HTERT RPE-1 (cell line): Measurements from ENCODE around the gene DNAJC15.

ENCODE experiments used
- in situ Hi-C: fragments of 300-500 bp; cut with MboI; formaldehyde crosslinking; loops from 4 replicates; pipeline ENCODE4 v1.14.3; 2020; ENCODE audit warnings: low sequenced_read_pairs

DNAJC15 gene

DNA sequence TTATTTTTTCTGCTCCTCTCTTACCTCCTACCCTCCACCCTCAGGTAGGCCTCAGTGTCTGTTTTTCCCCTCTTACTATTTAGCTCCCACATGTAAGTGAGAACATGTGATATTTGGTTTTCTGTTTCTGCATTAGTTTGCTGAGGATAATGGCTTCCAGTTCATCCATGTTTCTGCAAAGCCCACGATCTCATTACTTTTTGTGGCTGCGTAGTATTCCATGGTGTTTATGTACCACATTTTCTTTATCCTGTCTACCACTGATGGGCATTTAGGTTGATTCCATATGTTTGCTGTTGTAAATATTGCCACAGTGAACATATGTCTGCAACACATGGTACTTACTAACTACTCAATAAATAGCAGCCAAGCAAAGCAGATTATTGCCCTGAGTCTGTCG, 56.8 kb downstream of the DNAJC15 start:
- in situ Hi-C loops = no loop called here

DNA sequence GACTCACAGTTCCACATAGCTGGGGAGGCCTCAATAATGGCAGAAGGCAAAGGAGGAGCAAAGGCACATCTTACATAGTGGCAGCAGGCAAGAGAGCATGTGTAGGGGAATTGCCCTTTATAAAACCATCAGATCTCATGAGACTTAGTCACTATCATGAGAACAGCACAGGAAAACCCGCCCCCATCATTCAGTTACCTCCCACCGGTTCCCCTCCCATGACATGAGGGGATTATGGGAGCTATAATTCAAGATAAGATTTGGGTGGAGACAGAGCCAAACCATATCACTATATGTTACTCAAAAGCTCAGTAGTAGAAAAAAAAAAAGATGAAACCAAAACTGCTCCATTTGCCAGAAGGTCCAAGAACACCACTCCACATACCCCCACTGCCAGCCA, 58.5 kb downstream of the DNAJC15 start:
- in situ Hi-C loops = no loop called here

DNA sequence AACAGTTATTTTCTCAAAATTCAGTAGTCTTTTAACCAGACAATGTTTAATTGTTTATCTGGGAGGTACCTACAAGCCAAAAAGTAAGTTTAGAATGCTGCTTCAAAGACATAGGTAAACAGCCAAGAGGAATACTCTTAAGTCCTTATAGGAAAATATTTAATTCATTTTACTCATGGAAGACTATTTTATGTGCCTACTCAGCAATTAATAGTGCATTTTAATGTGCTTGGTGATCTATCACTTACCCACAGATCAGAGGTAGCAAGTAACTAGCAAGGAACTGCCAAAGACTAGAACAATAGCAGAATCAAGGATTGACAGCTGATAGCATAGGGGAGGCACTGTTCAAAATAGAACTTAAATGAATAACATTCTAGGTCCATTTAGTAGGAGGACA, 60.4 kb downstream of the DNAJC15 start:
- in situ Hi-C loops = no loop called here

DNA sequence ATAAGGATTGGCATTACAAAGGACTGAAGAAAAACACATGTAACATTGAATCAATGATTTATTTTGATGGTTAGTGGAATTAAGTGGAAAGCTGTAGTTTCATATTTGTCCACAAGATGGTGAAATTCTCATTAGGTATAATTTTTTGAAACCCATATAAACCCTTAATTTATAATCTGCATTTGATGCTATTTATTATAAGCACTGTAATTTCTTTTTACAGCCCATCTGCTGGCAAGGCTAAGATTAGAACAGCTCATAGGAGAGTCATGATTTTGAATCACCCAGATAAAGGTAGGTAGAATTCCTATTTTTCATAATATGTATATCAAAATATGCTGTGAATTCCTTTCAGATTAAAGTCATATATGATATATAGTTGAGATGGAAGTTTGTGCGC, 62.2 kb downstream of the DNAJC15 start:
- in situ Hi-C loops = no loop called here

DNA sequence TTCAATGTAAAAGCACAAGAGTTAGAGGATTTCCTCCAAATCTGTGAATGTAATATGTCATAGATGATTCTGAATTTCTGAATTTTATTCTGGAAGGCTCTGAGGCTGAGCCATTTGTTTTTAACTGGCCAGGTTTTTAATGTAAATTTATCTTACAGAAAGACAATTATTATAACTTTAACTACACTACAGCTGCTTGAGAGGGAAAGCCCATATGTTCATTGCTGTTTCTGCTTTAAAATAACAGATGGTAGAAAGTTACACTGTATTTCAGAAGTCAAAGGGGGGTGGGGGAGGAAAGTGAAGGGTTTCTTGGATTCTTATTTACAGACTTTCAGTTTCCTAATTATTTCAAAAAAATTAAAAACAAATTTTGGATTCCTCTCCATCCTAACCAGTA, 62.8 kb downstream of the DNAJC15 start:
- in situ Hi-C loops = no loop called here

DNA sequence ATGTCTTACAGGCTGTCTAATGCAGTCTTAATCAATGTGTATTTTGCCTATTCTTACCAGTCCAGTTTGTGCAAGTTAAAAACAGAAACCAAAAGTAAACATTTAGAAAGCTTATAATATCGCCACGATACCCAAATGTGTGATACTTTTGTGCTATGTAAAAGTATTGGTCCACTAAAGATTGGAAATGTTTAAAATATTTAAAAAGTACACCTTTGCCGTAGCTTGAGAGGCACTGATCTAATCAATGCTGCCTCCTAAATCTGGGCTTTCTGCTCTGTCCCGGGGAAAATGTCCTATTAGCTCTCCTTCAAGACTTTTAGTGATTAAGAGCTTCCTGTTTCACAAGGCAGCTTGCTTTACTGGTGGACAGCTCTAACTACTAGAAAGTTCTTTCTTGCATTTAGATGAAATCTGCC, 64.7 kb downstream of the DNAJC15 start:
- in situ Hi-C loops = no loop called here

DNA sequence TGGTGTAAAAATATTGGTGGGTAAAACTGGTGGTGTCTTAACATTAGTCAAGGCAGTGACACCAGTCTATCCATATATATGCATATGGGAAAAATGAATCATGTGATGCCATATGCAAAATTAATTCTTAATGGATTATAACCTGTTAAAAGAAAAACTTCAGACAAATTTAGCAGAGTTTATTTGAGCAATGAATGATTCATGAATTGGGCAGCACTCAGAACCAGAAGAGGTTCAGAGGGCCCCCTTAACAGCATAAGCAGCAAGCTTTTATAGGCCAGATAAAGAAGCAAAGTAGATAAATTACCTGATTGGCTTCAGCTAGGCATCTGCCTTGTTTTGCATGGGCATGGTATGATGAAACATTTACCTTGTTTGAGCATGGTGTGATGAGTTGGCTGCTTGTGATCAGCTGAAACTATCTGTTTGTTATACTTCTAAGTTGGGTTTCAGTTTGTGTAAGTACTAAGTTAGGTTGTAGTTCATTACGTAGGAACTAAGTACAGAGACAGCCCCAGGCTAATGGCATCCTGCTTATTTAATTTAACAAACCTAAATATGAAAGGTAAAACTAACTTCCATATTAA, 66.6 kb downstream of the DNAJC15 start:
- in situ Hi-C loops = no loop called here

DNA sequence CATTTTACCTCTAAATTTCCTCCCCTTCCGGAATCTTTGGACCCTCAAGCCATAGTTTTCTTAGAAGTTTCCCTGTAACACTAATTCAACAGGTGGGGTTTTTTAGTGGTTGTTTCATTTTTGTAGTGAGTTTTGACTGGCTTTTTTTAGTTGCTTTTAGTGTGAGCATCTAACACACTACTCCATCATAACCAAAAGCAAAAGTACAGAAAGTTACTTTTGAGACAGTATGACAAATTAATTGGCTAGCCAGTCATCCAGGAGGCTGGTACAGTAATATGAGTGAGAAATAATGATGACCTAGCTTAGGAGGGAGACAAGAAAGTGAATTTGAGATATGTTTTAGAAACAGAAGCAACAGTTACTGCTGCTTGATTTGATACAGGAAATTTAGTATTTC, 71.5 kb downstream of the DNAJC15 start:
- in situ Hi-C loops = no loop called here

DNA sequence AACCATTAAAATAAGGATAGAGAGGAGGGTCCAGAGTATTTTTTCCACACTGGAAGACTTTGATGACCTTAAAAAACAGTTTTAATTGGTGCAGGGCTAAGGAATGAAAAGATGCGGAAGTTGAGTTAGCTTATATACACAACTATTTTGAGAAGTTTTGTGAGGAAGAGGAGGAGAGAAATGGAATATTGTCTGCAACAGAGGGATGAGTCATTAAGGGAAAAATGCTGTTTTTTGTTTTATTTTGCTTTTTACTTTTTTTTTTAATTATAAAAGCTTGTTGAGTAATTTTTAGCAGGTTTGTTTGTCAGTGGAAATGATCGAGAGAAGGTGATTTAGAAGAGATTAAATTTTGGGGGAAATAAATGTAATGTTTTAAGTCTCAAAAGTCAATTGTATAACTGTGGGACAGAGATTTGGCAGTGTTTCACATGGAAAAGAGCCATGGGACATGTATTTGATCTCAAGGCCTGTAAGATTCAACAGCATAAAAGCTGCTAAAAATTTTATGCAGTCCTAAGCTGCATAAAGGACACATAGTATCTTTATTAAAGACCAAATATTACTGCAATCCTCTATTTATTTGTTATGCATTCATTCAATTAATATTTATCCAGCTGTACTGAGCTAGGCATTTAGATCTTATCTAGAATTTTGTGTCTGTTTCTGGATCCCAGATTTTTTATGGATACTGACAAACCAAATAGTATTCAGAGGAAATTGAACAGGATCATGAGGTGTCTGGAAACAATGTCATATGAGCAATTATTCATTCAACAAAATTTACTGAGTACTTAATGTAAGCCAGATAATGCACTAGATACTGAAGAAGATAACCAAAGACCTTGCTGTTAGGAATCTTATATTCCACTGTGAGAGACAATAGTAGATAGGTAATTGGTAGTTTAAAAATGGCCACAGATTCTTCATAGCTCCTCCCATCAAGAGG, 72.7 kb downstream of the DNAJC15 start:
- in situ Hi-C loops = no loop called here

DNA sequence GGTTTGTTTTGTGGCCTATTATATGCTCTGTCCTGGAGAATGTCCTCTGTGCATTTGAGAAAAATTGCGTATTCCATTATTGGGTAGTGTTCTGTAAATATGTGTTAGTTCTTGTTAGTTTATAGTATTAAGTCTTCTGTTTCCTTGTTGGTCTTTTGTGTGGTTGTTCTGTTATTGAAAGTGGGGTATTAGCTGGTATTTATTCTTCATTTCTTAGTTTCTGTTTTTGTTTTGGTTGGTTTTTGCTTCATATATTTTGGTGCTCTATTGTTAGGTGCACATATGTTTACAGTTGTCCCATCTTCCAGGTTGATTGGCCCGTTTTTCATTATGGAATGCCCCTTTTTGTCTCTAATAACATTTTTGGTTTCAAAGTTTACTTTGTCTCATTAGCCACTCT, 77.3 kb downstream of the DNAJC15 start:
- in situ Hi-C loops = no loop called here

DNA sequence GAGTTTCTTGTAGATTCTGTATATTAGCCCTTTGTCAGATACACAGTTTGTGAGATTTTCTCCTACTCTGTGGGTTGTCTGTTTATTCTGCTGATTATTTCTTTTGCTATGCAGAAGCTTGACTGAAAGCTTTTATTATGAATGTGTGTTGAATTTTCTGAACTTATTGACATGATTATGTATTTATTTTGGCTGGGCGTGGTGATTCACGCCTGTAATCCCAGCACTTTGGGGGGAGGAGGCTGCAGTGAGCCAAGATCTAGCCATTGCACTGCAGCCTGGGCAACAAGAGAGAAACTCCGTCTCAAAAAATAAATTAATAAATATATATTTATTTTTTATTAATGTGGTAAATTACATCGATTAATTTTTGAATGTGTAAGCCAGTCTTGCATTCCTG, 78.9 kb downstream of the DNAJC15 start:
- in situ Hi-C loops = no loop called here

DNA sequence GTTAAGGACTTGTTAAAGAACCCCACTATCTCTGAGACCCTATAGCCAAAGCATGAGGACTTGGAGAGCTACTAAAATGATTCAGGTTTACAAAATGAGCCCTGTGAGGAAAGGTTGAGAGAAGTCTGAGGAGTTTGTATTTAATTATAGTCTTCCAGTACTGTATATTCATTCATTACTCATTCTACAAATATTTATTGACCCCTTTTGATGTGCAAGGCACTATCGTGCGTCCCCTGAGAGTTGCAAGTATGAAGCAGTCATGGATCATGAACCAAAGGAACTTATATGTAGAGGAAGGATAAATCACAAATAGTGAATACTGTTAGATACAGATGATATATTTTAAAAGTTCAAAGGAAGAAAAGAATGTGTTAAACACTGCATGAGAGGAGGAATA, 84.4 kb downstream of the DNAJC15 start:
- in situ Hi-C loops = no loop called here

DNA sequence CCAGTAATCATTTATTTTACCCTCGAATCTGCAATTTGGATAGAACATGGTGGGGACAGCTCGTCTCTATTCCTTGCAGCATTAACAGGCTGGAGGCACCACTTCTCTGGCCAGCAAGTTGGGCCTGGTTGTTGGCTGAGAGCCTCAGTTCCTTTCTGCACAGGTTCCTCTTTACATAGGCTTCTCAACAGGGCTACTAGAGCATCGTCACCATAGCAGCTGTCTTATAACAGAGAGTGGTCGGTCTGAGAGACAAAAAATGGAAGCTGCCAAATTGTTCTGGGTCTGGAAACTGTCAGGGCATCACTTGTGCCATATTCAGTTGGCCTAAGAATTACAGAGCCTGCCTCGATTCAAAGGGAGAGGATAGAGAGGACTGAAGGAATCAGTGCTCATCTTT, 86.7 kb downstream of the DNAJC15 start:
- in situ Hi-C loops = no loop called here

DNA sequence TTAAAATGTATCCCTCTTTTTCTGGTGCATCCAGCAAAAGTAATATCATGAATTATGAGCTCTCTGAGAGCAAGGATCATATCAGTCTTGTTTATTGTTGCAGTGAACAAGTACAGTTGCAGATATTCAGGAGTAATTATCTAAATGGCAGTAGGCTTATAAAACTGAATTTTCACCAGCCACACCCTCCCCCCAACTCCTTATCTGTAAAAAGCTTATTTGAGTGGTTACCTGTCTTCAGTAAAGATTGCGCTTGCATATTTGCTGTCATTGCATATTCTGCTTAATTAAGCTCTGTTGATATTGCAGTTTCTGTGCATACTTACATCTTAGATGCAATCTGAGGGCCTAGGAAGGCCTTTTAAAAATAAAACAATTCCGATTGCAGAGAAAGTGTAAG, 87.3 kb downstream of the DNAJC15 start:
- in situ Hi-C loops = no loop called here

DNA sequence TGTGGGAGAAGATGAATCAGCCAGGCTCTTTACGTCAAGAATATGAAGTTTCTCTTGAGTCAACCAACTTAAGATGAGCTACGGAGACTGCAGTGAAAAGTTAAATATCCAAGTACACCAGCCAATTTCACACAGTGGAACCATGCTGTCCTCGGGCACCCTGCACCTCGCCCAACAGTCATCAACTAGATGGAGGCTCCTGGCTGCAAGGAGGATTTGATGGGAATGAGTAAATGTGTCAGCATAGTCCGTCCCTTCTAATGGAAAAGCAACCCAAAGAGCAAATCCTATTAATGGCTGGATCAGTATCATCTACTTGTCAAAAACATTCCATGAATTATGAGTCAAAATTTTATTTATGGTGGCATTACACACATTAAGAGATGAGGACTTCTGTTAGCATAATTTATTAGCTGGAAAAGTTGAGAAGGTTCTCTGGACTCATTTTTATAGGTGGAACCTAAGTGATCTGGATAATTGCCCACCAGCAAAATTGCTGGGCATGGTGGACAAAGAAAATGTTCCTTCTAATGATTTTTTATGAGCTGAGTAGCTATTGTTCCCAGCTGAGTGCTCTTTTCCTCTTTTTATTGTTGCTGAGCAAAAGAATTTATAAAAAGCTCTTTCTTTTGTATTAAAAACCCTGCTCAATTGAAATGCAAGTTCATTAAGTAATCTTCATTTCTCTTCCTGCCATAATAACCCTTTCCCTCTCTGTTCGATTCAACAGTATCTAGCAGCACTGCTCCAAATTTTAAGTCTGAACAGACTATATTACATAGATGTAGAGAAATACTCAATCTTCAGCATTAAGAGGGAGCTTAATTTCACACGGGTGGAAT, 88.4 kb downstream of the DNAJC15 start:
- in situ Hi-C loops = no loop called here

DNA sequence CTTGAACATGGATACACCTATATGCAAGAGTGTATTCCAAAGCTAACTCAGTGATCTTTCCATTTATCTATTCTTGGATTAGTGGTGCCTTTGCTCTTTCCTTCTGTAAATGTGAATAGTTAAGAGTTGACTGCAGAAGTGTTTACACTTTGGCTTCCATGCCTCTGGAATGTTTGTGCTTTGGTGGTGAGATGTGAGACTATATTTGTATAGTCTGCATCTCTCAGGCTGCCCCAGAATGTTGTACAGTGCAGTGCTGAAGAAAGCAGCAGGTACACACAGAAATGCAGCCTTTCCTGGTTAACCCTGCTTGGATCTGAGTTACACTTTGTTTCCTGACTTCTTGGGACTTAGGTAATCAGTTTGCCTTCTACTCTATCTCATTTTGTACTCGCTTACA, 90.2 kb downstream of the DNAJC15 start:
- in situ Hi-C loops = no loop called here

DNA sequence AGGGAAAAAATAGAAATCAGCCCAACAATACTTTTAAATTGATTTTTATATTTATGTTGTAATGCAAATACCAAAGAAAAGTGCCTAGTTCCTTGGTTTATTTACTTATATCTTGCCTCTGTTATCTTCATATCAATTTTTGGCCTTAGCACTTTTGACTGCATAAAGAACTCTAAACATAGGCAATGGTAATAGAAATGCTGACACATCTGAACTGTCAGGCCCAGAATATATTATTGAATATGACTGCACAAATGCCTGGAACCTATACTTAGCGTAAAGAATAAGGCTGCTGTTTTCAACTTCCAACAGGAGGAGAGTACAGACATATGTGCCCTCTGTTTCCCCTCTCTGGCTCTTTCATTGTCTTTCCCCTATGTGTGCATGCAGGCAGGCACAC, 91.1 kb downstream of the DNAJC15 start:
- in situ Hi-C loops = no loop called here

DNA sequence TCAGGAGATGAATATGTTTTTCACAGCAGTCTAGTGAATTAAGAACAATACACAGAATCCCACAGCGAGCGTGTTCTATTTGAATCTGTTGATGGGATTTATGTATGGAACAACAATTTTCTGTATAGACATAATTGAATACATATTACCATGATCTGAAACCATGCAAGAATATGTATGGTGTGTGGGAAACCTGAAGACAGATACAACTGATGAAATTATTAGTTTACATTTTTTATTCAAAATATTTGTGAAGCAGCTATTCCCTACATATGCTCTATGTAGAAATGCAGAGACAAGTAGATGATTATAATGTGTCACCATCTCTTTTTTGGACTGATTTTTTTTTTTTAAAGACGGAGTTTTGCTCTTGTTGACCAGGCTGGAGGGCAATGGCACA, 91.8 kb downstream of the DNAJC15 start:
- in situ Hi-C loops = no loop called here

DNA sequence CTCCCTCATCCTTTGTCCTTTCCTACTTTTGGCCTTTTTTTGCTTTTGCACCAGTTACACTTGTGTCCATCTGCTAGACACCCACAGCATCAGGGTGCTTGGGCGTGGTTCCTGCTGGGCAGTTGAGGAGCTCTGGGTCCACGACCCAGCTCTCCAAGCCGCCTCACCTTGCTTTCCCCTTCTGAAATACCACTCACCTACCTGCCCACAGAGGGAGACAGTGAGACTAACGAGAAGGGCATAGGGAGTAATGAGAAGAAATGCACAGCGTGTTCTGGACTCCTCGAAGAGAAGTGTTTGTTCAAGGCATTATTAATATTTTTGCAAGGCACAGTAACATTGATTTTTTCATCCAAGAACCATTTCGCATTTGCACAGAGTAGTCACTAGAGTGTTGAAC, 92.9 kb downstream of the DNAJC15 start:
- in situ Hi-C loops = no loop called here

DNA sequence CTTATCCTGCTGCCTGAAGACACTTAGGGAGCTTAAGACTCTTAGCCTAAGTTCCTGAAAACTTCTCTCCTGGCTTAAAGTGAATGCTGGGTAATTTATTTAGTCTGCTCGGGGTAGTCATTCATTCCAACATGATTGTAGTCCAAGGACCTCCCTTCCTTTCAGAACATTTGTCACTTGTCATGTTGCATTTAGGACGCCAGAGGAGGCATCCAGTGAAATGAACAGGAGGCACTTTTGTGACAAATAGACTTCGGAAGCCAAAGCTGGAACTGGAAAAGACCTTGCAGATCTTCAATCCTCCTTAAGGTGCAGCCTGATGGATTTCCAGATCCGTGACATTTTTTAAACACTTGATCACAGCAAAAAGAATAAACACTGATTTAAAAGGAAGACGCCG, 95.1 kb downstream of the DNAJC15 start:
- in situ Hi-C loops = no loop called here

DNA sequence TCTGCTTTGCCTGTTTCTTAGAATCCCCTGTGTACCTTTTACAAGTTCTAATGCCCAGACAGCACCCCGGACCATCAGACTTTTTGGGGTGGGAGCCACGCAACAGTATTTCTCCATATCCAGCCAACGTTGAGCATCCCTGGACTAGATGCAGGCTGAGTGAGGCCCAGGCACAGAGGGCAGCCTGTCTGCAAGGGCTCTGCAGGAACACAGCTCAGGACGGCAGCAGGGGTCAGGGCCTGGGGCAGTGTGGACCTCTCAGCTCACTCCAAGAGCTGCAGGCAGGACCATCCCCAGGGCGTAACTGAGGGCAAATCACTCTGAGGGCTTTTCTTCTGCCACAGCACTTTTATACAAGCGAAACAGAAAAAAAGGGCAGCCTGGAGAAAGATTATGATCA, 95.8 kb downstream of the DNAJC15 start:
- in situ Hi-C loops = no loop called here

DNA sequence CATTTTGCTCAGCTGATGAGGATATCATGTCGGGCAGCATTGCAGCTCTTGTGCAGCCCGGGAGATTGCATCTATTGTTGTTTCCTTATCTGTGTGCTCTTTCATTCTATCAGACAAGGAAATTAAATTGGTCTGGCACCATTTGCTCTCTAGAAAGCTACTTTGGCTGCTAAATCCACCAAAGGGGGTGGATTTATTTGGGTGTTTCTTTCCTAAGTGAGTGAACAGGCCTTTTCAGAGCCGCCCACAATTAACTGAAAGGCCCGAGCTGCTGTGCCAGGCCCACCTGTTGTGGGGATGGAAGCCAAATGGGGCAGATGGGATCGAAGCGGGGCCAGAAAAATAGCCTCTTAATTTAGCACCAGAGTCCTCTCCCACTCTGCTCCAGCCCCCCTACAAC, 99.4 kb downstream of the DNAJC15 start:
- in situ Hi-C loops = no loop called here
